ENCODE data around the gene SLC23A2. TPM values are rescaled to one million over a fixed set of nuclear protein-coding genes. Genes with fewer than 3 reads are reported as not detected.
"Not testable (repeated sequence)": the region's sequence is repeated elsewhere in the genome, so short reads cannot be mapped to it uniquely, and the experiment has no call there.

SLC23A2 gene
- total RNA-seq, 1 donor from 2014 or later = 19.2 TPM

DNA sequence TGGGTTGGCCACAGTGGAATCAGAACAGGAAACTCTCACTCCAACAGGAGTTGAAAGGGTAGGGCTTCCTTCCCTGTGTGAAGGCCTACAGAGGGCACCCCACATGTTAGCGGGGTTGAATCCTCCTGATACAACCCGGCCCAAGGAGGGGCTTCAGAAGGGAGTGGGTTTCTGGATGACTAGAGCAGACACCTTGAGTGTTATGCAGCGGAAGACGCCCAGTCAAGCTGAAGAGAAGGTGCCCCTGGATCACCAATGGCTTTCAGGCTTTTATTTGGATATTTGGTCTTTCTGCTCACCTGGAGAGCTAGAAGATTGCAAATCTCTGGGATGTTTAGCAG, 146.8 kb downstream of the SLC23A2 start:
- Histone ChIP-seq H3K27ac (no peak overlapping the region), H3K9me3 (no peaks in the 10 kb centered on the region), H3K4me1 (no peaks in the 10 kb centered on the region), H3K4me3 (no peak overlapping the region), H3K36me3 (peaks cover 43% of the 10 kb centered on the region), H3K27me3 (ENCODE audit: low read depth) (no peaks in the 10 kb centered on the region)
- DNase-seq (no peak), ATAC-seq (no peak)
- TF ChIP-seq, protein P1, sequence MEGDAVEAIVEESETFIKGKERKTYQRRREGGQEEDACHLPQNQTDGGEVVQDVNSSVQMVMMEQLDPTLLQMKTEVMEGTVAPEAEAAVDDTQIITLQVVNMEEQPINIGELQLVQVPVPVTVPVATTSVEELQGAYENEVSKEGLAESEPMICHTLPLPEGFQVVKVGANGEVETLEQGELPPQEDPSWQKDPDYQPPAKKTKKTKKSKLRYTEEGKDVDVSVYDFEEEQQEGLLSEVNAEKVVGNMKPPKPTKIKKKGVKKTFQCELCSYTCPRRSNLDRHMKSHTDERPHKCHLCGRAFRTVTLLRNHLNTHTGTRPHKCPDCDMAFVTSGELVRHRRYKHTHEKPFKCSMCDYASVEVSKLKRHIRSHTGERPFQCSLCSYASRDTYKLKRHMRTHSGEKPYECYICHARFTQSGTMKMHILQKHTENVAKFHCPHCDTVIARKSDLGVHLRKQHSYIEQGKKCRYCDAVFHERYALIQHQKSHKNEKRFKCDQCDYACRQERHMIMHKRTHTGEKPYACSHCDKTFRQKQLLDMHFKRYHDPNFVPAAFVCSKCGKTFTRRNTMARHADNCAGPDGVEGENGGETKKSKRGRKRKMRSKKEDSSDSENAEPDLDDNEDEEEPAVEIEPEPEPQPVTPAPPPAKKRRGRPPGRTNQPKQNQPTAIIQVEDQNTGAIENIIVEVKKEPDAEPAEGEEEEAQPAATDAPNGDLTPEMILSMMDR (IDR thresholded peaks at IDR 0.05) = no peak
- intact Hi-C loops (cut with DNase I) = no loop called here

GRCh38 chr20:4853757-4854560, 147.4 kb downstream of the SLC23A2 start:
- Histone ChIP-seq H3K27me3 (ENCODE audit: low read depth) (no peaks in the 10 kb centered on the region), H3K36me3 (peaks cover 37% of the 10 kb centered on the region), H3K27ac (no peak overlapping the region), H3K4me3 (no peak overlapping the region), H3K4me1 (no peaks in the 10 kb centered on the region), H3K9me3 (no peaks in the 10 kb centered on the region)
- TF ChIP-seq, protein P1 (IDR thresholded peaks at IDR 0.05) = no peak
- DNase-seq = no peak
- intact Hi-C loops (cut with DNase I) = no loop called here
- no peak for ATAC-seq

GRCh38 chr20:4853004-4853403, 148.3 kb downstream of the SLC23A2 start:
- intact Hi-C loops (cut with DNase I) = no loop called here
- no peak overlapping the region for H3K27ac ChIP-seq
- no peaks in the 10 kb centered on the region for H3K27me3 ChIP-seq (ENCODE audit: low read depth)
- H3K9me3 ChIP-seq = no peaks in the 10 kb centered on the region
- peaks cover 28% of the 10 kb centered on the region for H3K36me3 ChIP-seq
- TF ChIP-seq, protein P1 (IDR thresholded peaks at IDR 0.05) = no peak
- ATAC-seq (no peak), DNase-seq (no peak)
- no peak overlapping the region for H3K4me3 ChIP-seq
- H3K4me1 ChIP-seq = no peaks in the 10 kb centered on the region

DNA sequence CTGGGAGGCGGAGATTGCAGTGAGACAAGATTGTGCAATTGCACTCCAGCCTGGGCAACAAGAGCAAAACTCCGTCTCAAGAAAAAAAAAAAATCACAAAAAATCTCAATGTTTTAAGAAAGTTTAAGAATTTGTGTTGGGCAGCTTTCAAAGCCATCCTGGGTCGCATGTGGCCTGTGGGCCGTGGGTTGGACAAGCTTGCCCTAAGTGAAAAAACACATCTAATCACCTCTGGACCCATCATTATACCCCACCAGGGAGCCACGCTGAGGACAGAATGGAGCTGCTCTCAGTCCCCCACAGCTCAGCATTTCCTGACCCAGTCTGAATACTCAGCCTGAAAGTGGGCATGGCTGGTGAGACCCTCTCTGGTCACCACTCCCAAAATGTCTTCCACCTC, 150.3 kb downstream of the SLC23A2 start:
- ATAC-seq (no peak), DNase-seq (no peak)
- intact Hi-C loops (cut with DNase I) = no loop called here
- Histone ChIP-seq H3K27ac (no peak overlapping the region), H3K27me3 (ENCODE audit: low read depth) (no peaks in the 10 kb centered on the region), H3K4me1 (no peaks in the 10 kb centered on the region), H3K9me3 (no peaks in the 10 kb centered on the region), H3K36me3 (peaks cover 18% of the 10 kb centered on the region), H3K4me3 (no peak overlapping the region)
- TF ChIP-seq, protein P1 (IDR thresholded peaks at IDR 0.05) = no peak

DNA sequence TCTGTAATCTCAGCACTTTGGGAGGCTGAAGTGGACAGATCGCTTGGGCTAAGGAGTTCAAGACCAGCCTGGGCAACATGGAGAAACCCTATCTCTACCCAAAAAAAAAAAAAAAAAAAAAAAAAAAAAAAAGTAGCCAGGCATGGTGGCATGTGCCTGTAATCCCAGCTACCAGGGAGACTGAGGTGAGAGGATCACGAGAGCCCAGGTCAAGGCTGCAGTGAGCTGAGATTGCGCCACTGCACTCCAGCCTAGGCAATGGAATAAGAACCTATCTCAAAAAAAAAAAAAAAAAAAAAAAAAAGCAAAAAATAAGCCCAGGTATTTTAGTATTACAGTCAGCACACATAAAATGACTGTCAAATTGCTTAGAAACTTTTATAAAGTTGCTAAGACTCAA, 152.5 kb downstream of the SLC23A2 start:
- not testable (repeated sequence) for H3K27ac ChIP-seq, H3K4me3 ChIP-seq, ATAC-seq

GRCh38 chr20:4848041-4848440, 153.3 kb downstream of the SLC23A2 start:
- no peaks in the 10 kb centered on the region for H3K9me3 ChIP-seq
- H3K4me3 ChIP-seq = no peak overlapping the region
- H3K4me1 ChIP-seq = no peaks in the 10 kb centered on the region
- no peak for ATAC-seq
- TF ChIP-seq, protein P1 (IDR thresholded peaks at IDR 0.05) = no peak
- H3K36me3 ChIP-seq = no peaks in the 10 kb centered on the region
- no peak overlapping the region for H3K27ac ChIP-seq
- intact Hi-C loops (cut with DNase I) = no loop called here
- DNase-seq = no peak
- H3K27me3 ChIP-seq (ENCODE audit: low read depth) = no peaks in the 10 kb centered on the region

More for the DNA sequence above, 152.5 kb downstream of the SLC23A2 start:
- H3K27me3 ChIP-seq (ENCODE audit: low read depth); H3K9me3 ChIP-seq; intact Hi-C loops (cut with DNase I); H3K36me3 ChIP-seq; DNase-seq; H3K4me1 ChIP-seq: not testable (repeated sequence)

All from lower lobe of right lung (tissue), 2 donors.